RKO (cell line): ENCODE data around the gene CDC42EP3.
A peak's percentile ranks its signal among the peaks of the same experiment; 100 is the strongest.

ENCODE experiments used
- DNase-seq: peaks from one replicate; pipeline ENCODE4 v3.0.0-alpha.2; 2016; ENCODE audit warnings: low spot score

The CDC42EP3 gene

GRCh38 chr2:37683921-37684780 is 12.7 kb upstream of the CDC42EP3 start:
- DNase-seq, result no peak

- no peak for DNase-seq
Measured at GRCh38 chr2:37683241-37683640, 11.8 kb upstream of the CDC42EP3 start.

GRCh38 chr2:37682473-37682872 is 11.0 kb upstream of the CDC42EP3 start:
- DNase-seq, result no peak

GRCh38 chr2:37681587-37681986 is 10.1 kb upstream of the CDC42EP3 start:
- no peak for DNase-seq

- DNase-seq, result no peak
Measured at GRCh38 chr2:37679072-37679695, 7.7 kb upstream of the CDC42EP3 start.

- DNase-seq, result peak; percentile 47
Measured at GRCh38 chr2:37676274-37676673, 4.8 kb upstream of the CDC42EP3 start.

GRCh38 chr2:37674946-37675345 is 3.5 kb upstream of the CDC42EP3 start:
- no peak for DNase-seq

GRCh38 chr2:37672870-37673184 is 1.4 kb upstream of the CDC42EP3 start:
- DNase-seq, result no peak

GRCh38 chr2:37672104-37672869 is 845 bp upstream of the CDC42EP3 start:
- peak; percentile 63 for DNase-seq

GRCh38 chr2:37671816-37672103 is 318 bp upstream of the CDC42EP3 start:
- DNase-seq, result no peak

GRCh38 chr2:37670378-37671008 is 949 bp downstream of the CDC42EP3 start:
- no peak for DNase-seq

- DNase-seq, result no peak
Measured at GRCh38 chr2:37669446-37669845, 2.0 kb downstream of the CDC42EP3 start.

GRCh38 chr2:37667704-37668103 is 3.7 kb downstream of the CDC42EP3 start:
- DNase-seq, result no peak

- no peak for DNase-seq
Measured at GRCh38 chr2:37666772-37667171, 4.7 kb downstream of the CDC42EP3 start.

GRCh38 chr2:37665604-37666362 is 5.7 kb downstream of the CDC42EP3 start:
- no peak for DNase-seq

GRCh38 chr2:37665043-37665442 is 6.4 kb downstream of the CDC42EP3 start:
- DNase-seq, result no peak

- DNase-seq, result no peak
Measured at GRCh38 chr2:37664231-37664643, 7.2 kb downstream of the CDC42EP3 start.

- no peak for DNase-seq
Measured at GRCh38 chr2:37663390-37663789, 8.1 kb downstream of the CDC42EP3 start.

GRCh38 chr2:37659723-37660122 is 11.7 kb downstream of the CDC42EP3 start:
- no peak for DNase-seq

GRCh38 chr2:37658682-37659081 is 12.8 kb downstream of the CDC42EP3 start:
- DNase-seq, result no peak

- DNase-seq, result no peak
Measured at GRCh38 chr2:37657471-37657870, 14.0 kb downstream of the CDC42EP3 start.
